Stomach (tissue), 9 donors: ENCODE measurements around the gene PTCD3. TPM values are rescaled to one million over a fixed set of nuclear protein-coding genes. Genes with fewer than 3 reads are reported as not detected.
A peak's percentile ranks its signal among the peaks of the same experiment; 100 is the strongest.

Experiments
- DNase-seq, 2 donors: peaks; one replicate each; pipeline versions ENCODE4 v3.0.0 to v3.0.0-alpha.2; 2013 to 2019
- H3K27ac ChIP-seq, 5 donors: fragments of 200-600 bp in 4 of 5; sonication (generic) in 4 of 5; one replicate each; pipeline ENCODE4 v1.5.1; 2013 to 2019; ENCODE audit warnings: mild to moderate bottlenecking in 1 of 5, moderate library complexity in 1 of 5
- H3K27me3 ChIP-seq, 3 donors: fragments of 200-600 bp; sonication (generic); one replicate each; pipeline ENCODE4 v1.5.1; 2017 to 2019; ENCODE audit warnings: mixed run types in 1 of 3
- H3K36me3 ChIP-seq, 4 donors: fragments of 200-600 bp; sonication (generic); 1 replicate in 3 of 4; 2 replicates in 1 of 4; pipeline ENCODE4 v1.5.1; 2016 to 2019
- H3K4me1 ChIP-seq, 4 donors: fragments of 200-600 bp; sonication (generic); one replicate each; pipeline ENCODE4 v1.5.1; 2016 to 2019
- H3K4me3 ChIP-seq, 4 donors: fragments of 200-600 bp; sonication (generic) in 3 of 4; one replicate each; pipeline ENCODE4 v1.5.1; 2016 to 2019; ENCODE audit warnings: mild to moderate bottlenecking in 1 of 4
- H3K9me3 ChIP-seq, 4 donors: fragments of 200-600 bp; sonication (generic); one replicate each; pipeline ENCODE4 v1.5.1; 2016 to 2019
- CTCF ChIP-seq, 7 experiments: fragments of 450-650 bp in 4 of 7; fragments of 200-600 bp in 3 of 7; sonication (generic) in 3 of 7; IDR thresholded peaks; one replicate each; pipeline ENCODE4 v1.5.1; 2016 to 2019; ENCODE audit warnings: antibody characterized with exemption in 7 of 7, control low read depth in 2 of 7, mild to moderate bottlenecking in 1 of 7
- EP300 ChIP-seq: sonication (generic); formaldehyde crosslinking; IDR thresholded peaks from one replicate; pipeline ENCODE4 v1.6.1; 2017; ENCODE audit warnings: antibody characterized with exemption
- POLR2A ChIP-seq, 4 donors: fragments of 450-650 bp; IDR thresholded peaks; one replicate each; pipeline ENCODE4 v1.6.1; 2016; ENCODE audit warnings: antibody characterized with exemption in 4 of 4, control low read depth in 2 of 4, mild to moderate bottlenecking in 1 of 4, moderate library complexity in 1 of 4
- POLR2AphosphoS5 ChIP-seq, 3 donors: sonication (generic); formaldehyde crosslinking; IDR thresholded peaks; one replicate each; pipeline ENCODE4 v1.6.1; 2016; ENCODE audit warnings: antibody characterized with exemption in 3 of 3
- WGBS, 5 donors: extraction: QIAGEN DNeasy Blood & Tissue Kit in 3 of 5; methylation state at CpG; one replicate each; pipeline versions ENCODE4 v1.1.5 to v1.1.7; 2013 to 2018; 5-methylcytosine and 5-hydroxymethylcytosine counted together
- intact Hi-C: fragments of 100-400 bp; cut with DNase I; formaldehyde crosslinking; loops from one replicate; pipeline ENCODE4 v1.15.1; 2023; ENCODE audit warnings: low total_unique reads
- polyA plus RNA-seq, 3 donors: library from polyadenylated mRNA; stranded (reverse); fragments of 200-250 nt; gene quantifications; one replicate each; pipeline ENCODE4 v1.2.3, GENCODE V29; 2013
- total RNA-seq, 5 donors: library from RNA; depleted of rRNA; stranded (reverse); fragments of >200 nt; gene quantifications; one replicate each; pipeline versions ENCODE4 v1.1.0 to v1.2.3, GENCODE V29; 2014 to 2016
- donor health status: healthy with polysubstance abuse.
- donor health status: Bipolar disorder and iron deficiency.
- donor health status: healthy.

Gene PTCD3
- total and polyA plus RNA-seq, 8 donors: 9.1 to 158 (median 25.2) TPM

GRCh38 chr2:86107031-86107430, 996 bp downstream of the PTCD3 start:
- no peaks in the 10 kb centered on the region for H3K9me3 ChIP-seq
- peak overlapping the region; percentile 71 to 91 (median 82) for H3K4me3 ChIP-seq
- peak overlapping the region in 3 of 5 donors; percentile 84 to 88 (median 87) for H3K27ac ChIP-seq
- peak in 1 of 2 donors; percentile 13 for DNase-seq
- H3K27me3 ChIP-seq: no peaks in the 10 kb centered on the region
- H3K36me3 ChIP-seq: peaks cover 13 to 51% (median 49%) of the 10 kb centered on the region in 4 donors
- TF ChIP-seq POLR2A (IDR thresholded peaks at IDR 0.05) (no peak), POLR2AphosphoS5 (IDR thresholded peaks at IDR 0.05) (no peak), EP300 (no peak), CTCF (IDR thresholded peaks at IDR 0.05) (no peak)
- H3K4me1 ChIP-seq: peaks cover 30 to 61% (median 35%) of the 10 kb centered on the region in 4 donors
- 10 to 24% (median 12%) methylated on average over 5 of the region's 5 CpGs for WGBS, 5 donors
- intact Hi-C loops: no loop called here

GRCh38 chr2:86118130-86118529, 12.1 kb downstream of the PTCD3 start:
- intact Hi-C loops: no loop called here
- H3K4me3 ChIP-seq: no peak overlapping the region
- DNase-seq: no peak
- H3K27me3 ChIP-seq: no peaks in the 10 kb centered on the region
- H3K36me3 ChIP-seq: peaks cover 70 to 100% (median 100%) of the 10 kb centered on the region in 4 donors
- H3K9me3 ChIP-seq: no peaks in the 10 kb centered on the region
- WGBS, 5 donors: 89 to 97% (median 97%) methylated on average over 2 of the region's 2 CpGs
- peaks cover 0 to 20% (median 8%) of the 10 kb centered on the region in 4 donors for H3K4me1 ChIP-seq
- TF ChIP-seq EP300 (no peak), POLR2AphosphoS5 (IDR thresholded peaks at IDR 0.05) (no peak), POLR2A (IDR thresholded peaks at IDR 0.05) (no peak), CTCF (IDR thresholded peaks at IDR 0.05) (no peak)
- no peak overlapping the region for H3K27ac ChIP-seq

- no peaks in the 10 kb centered on the region for H3K27me3 ChIP-seq
- H3K4me3 ChIP-seq: no peak overlapping the region
- intact Hi-C loops: no loop called here
- 72 to 90% (median 85%) methylated on average over 5 of the region's 5 CpGs for WGBS, 5 donors
- H3K36me3 ChIP-seq: peaks cover 80 to 100% (median 100%) of the 10 kb centered on the region in 4 donors
- H3K4me1 ChIP-seq: no peaks in the 10 kb centered on the region
- no peak for DNase-seq
- no peak overlapping the region for H3K27ac ChIP-seq
- TF ChIP-seq CTCF (IDR thresholded peaks at IDR 0.05): no peak
- TF ChIP-seq EP300: no peak
- TF ChIP-seq POLR2A (IDR thresholded peaks at IDR 0.05): no peak
- TF ChIP-seq POLR2AphosphoS5 (IDR thresholded peaks at IDR 0.05): no peak
- H3K9me3 ChIP-seq: no peaks in the 10 kb centered on the region
Measured at GRCh38 chr2:86123328-86123925, 17.4 kb downstream of the PTCD3 start.

- H3K27ac ChIP-seq: no peak overlapping the region
- intact Hi-C loops: no loop called here
- 62 to 78% (median 77%) methylated on average over 5 of the region's 5 CpGs for WGBS, 5 donors
- no peak overlapping the region for H3K4me3 ChIP-seq
- TF ChIP-seq POLR2AphosphoS5 (IDR thresholded peaks at IDR 0.05) (no peak), POLR2A (IDR thresholded peaks at IDR 0.05) (no peak), CTCF (IDR thresholded peaks at IDR 0.05) (no peak), EP300 (no peak)
- no peak for DNase-seq
- H3K36me3 ChIP-seq: peaks cover 78 to 100% (median 100%) of the 10 kb centered on the region in 4 donors
- no peaks in the 10 kb centered on the region for H3K4me1 ChIP-seq
- H3K9me3 ChIP-seq: no peaks in the 10 kb centered on the region
- H3K27me3 ChIP-seq: no peaks in the 10 kb centered on the region
Measured at GRCh38 chr2:86124683-86125082, 18.6 kb downstream of the PTCD3 start.
